NAMALWA (cell line): Measurements from ENCODE around the gene PDE3B.
A peak's percentile ranks its signal among the peaks of the same experiment; 100 is the strongest.
"Not testable (repeated sequence)": the region's sequence is repeated elsewhere in the genome, so short reads cannot be mapped to it uniquely, and the experiment has no call there.

Source experiments
- DNase-seq: peaks from one replicate; pipeline ENCODE4 v3.0.0-alpha.2; 2015; ENCODE audit warnings: low spot score

The PDE3B gene

DNA sequence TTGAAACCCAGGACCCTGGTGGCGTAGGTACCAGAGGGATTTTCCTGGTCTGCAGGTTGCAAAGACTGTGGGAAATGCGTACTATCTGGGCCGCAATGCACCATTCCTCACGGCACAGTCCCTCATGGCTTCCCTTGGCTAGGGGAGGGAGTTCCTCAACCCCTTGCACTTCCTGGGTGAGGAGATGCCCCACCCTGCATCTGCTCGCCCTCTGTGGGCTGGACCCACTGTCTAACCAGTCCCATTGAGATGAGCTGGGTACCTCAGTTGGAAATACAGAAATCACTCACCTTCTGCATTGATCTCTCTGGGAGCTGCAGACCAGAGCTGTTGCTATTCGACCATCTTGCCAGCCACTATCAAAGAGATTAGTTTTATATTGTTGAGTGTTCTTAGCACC, 100.1 kb downstream of the PDE3B start:
- DNase-seq, result not testable (repeated sequence)

DNA sequence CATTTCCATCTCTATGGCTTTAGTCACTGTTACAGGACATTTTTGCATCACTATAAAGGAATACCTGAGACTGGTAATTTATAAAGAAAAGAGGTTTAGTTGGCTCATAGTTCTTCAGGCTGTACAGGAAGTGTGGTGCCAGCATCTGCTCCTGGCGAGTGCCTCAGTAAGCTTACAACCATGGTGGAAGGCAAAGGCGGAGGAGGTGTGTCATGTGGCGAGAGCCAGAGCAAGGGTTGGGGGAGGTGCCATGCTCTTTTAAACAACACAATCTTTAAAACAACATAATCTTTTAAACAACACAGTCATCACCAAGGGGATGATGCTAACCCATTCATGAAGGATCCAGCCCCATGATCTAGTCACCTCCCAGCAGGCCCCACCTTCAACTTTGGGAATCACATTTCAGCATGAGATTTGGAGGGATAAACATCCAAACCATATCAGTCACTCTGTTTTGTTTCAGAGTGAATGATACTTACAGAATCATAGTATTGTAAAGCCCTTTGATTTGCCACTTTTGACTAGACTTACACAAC, 103.3 kb downstream of the PDE3B start:
- DNase-seq, result no peak

DNA sequence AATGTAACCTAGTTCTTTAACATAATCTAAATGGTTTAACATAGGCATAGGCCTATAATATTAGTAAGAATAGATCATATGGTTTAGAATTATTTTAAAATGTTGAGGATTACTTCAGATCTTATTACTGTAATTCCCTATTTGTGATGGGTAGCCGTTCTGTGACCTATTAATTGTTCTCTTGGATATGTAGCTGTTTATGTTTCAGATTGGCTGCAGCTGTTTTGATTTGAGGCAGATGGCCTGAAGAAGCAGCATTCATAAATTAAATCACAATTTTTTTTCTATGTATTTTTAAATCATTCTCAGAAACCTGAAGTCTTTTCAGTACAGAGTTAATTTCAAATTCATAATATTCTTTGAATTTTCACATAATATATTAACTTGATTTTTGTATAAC, 104.5 kb downstream of the PDE3B start:
- no peak for DNase-seq

DNA sequence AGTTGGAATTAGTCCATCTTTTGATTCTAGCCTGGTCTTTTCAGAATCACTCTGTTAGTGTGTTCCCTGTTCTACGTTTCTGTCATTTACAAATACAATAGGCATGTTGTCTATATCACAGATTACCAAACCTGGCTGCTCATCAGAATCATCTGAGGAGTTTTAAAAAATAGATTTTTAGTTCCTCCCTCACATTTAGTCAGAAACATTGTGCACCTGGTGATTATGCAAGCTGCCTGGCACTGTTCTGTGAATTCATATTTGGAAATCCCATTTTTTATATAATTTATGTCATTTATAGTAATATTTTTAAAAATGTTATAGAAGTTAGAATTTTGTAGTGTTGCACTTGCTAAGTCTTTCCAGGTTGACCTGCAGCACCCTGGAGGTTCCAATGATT, 107.3 kb downstream of the PDE3B start:
- DNase-seq, result no peak

DNA sequence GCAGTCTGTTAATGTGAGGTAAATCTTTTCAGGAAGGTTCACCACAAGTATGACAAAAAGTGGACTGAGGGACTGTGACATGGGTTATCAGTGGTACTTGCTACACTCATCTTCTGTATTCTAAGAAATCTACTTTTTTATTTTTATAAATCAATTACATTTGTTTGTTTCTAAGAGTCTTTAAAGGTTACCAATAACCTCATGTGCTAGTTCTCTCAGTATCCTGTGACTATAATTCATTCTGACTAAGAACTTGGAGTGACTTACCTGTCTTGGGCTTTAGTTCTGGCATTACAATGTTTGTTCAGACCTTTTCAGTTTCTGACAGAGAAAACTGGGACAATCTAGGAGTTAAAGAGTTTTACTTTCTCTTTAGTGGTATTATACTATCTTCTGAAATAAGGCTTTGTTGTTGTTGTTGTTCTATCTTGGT, 108.4 kb downstream of the PDE3B start:
- DNase-seq, result no peak

DNA sequence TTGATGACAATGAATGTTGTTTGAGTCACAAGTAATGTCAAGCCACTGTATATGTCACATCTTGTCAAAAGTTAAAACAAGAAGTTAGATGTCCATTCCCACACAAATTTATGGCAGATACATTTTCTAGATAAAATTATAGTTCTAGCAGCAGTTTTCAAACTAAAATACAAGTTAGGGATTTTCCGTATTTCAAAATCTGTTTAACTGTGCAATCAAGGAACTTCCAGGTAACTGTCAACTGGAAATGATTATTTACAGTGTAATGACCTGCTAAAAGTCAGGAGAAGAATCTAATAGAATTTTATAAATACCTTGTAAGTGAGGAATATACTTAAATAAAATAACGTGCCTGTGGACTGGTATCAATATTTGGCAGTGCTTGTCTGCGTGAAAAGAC, 111.5 kb downstream of the PDE3B start:
- no peak for DNase-seq

DNA sequence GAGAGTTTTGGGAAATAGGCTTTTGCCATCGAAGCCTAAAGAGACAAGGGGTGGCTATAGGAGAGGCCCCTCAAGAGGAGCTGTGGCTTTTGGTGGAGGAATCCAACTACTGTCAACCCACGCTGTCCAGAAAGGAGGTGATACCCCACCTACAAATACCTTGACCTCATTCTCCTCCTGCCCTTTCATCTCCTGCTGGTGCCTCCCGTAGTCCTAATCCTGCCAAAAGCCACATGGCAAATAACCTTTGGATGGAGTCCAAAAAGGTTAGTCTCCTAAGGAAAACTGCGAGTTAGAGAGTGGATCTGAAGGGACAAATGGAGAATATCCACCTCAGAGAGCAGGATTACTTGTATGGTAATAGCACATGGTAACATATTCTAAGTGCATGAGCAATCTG, 112.7 kb downstream of the PDE3B start:
- no peak for DNase-seq

DNA sequence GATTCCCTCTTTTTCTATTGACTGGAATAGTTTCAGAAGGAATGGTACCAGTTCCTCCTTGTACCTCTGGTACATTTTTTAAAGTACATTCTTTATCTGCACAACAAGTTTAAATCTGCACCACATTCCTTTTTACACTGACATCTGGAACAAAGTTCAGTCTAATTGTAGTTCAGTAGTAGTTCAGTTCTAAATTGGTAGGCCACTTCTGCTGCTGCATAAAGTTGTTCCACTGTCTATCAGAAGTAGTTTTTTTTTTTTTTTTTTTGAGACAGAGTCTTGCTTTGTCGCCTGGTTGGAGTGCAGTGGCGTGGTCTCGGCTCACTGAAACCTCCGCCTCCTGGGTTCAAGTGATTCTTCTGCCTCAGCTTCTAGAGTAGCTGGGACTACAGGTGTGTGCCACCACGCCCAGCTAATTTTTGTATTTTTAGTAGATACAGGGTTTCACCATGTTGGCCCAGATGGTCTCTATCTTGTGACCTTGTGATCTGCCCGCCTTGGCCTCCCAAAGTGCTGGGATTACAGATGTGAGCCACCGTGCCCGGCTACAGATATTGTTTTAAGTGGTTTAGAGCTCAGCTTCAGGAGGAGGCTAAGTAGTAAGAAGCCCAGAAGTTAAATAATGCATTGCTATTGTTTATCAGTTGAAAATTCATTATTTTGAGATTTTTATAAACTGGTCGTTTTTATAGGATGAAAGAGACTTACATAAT, 115.9 kb downstream of the PDE3B start:
- not testable (repeated sequence) for DNase-seq

DNA sequence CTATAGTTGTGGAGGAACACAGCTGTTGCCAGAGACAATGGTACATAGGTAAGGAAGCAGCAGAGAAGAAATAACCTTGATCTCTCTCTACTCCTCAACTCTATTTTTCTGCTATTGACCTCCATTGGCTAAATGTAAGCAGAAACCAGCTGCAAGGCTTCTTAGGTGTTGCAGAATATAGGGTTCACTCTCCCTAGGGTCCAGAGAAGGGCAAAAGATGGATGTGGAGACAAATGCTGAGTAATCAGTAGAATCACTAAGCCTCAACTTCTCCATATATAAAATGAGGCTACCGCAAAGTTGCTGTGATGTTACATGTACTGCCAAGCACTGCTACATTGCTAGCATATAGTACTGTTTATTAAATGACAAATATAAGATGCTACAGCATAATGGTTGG, 120.6 kb downstream of the PDE3B start:
- peak; percentile 29 for DNase-seq

DNA sequence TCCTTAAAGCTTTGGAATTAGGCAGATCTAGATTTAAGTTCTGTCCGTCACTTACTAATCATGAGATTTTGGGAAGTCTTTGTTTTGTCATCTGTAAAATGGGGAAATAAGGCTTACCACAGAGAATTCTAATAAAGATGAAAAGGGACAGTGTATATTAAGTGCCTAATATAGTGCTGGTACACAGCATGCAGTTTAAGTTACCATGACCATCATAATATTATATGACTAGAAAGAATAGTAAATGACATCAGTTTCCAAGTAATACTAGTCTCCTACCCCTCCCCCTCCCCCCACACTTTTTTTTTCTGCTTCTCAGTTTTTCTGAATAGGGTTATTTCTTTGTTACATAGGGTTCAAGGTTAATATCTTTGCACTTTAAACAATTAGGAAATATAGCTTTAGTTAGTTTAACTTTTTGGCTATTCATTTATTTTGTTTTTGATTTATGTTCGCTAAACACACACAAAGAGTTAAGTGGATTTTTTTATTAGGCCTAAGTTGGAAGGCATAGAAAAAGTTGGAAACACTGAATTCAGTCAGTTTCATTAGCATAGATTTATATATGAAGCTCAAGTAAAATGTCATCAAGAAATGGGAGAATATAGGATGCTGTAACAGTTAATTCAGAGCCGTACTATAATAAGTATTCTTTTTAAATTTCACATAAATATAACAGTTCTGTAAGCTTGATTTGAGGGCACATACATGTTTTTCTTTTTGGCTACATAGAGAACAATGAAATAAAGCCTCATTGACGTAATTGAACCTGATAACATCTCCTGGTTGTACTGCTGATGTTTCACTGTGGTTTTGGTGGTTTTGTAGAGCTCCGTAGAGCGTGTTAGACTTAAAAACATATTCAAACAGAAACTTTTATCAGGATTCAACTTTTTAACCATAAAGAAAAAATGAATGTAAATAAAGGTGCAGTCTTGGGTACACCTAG, 121.2 kb downstream of the PDE3B start:
- peak; percentile 81 for DNase-seq

DNA sequence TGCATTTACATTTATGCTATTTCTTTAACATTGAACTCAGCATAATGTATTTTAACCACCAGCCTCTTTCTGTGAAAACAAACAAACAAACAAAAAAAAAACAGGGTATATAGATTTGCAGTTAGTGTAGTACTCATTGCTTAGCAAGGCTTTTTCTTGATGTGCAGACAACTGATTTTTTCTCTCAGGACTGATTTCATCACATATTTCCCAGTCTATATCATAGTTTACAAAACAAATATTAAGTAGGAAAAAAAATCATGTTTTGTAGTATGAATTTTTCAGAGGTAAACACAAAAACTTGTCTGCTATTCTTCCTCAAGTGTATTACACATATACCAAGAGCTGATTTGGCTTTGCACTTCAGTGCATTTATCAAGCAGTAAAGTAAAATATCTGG, 123.0 kb downstream of the PDE3B start:
- DNase-seq, result no peak

DNA sequence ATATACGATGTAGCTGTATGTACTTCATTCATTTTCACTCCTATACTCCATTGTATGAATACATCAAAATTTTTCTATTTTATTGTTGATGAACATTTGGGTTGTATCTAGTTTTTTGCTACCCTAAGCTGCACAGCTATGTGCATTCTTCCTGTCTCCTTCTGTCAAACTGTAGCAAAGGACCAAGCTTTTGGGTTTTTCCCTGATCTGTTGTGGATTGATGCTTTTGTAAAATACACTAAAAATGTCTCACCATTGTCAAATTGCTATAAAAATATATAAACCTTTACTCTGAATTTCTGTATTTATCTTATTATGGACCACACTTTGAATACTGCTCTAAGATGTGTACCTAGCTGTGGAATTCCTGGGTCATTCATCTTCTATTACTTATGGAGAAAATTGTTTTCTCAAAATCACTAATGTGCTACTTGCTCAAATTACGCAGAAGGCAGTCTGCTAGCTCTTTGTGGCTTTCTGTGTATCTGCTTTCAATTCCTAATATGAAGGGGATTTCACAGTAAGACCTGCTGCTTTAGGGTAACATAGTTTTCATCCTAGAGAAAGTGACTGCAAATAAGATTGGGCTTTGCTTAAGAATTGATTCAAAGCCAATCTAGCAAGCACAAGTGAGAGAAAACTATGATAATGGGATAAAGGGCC, 125.1 kb downstream of the PDE3B start:
- DNase-seq, result peak; percentile 22

DNA sequence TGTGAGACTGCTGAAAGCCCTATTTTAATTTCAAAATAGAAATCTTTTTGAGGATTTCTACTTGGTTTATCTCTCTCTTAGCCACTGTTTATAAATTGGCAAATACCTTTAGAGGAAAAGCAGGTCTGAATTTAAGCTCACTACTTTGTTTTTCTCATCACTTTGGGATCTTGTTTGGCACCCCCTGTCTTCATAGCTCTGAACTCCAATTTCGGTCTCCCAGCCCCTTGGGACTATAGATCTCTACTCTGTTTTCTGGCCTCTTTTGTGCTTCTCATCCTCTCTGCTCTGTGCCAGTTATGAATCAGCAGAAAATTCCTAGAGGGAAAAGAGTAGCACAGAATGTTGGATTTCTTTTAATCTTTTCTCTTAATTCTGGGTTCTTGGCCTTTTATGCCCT, 130.2 kb downstream of the PDE3B start:
- peak; percentile 24 for DNase-seq

DNA sequence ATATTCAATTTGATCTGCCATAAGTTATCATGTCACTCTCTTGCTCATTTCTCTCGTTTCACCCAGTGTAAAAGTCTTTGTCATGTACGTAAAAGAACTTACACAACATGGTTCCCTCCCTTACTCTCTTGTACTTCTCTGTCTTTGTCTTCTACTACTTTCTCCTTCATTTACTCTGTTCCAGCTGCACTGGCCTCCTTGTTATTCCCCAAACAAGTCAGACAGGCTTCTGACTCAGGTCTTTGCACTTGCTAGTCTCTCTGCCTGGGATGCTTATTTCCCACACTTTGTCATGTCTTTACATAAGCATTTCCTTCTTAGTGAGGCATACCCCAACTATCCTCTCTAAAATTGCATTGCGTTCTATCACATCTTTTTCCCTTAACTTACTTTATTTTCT, 131.1 kb downstream of the PDE3B start:
- no peak for DNase-seq

DNA sequence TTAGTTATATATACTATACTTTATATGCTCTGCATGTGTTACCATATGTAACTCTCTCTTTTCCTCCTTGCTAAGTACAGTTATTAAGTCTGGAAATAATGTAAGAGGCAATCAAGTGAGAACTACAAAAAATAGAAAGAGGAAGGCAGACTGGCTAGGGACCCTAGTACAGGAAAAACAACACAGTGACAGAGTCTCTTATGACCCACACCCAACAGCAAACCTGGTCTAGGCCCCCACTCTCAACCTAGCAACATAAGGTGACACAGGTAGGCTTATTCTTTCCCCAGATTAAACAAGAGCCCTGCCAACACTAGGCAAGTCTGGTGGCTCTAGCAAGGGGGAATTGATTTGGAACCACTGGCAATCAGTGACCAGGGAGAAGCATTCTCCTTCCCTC, 132.3 kb downstream of the PDE3B start:
- no peak for DNase-seq

DNA sequence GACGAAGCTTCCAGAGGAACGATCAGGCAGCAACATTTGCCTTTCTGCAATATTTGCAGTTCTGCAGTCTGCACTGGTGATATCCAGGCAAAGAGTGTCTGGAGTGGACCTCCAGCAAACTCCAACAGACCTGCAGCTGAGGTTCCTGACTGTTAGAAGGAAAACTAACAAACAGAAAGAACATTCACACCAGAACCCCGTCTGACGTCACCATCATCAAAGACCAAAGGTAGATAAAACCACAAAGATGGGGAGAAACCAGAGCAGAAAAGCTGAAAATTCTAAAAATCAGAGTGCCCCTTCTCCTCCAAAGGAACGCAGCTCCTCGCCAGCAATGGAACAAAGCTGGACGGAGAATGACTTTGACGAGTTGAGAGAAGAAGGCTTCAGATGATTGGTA, 134.9 kb downstream of the PDE3B start:
- DNase-seq, result not testable (repeated sequence)

DNA sequence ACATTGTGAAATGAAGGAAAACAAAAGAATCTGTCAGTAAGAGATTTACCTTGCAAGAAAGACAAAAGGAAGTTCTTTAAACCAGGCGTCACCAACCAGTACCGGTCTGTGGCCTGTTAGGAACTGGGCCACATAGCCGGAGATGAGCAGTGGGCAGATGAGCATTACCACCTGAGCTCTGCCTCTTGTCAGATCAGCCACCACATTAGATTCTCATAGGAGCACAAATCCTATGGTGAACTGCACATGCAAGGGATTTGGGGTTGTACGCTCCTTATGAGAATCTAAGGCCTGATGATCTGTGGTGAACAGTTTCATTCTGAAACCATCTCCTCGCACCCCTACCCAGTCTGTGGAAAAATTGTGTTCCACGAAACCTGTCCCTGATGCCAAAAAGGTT, 140.2 kb downstream of the PDE3B start:
- DNase-seq, result no peak

DNA sequence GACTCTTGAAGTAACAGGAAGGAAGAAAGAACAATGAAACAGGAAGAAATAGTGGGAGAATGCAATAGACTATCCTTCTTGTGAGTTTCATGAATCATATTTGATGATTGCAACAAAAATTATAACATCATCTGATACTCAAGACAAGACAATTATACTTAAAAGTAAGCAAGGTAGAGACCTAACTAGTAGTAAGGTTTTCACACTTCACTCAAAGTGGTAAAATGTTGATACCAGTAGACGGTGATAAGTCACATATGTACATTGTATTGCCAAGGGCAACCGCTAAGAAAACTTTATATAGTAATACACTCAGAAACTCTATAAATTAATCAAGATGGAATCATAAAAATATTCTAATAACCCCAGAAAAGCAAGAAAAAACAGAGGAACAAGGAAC, 140.6 kb downstream of the PDE3B start:
- DNase-seq, result no peak

DNA sequence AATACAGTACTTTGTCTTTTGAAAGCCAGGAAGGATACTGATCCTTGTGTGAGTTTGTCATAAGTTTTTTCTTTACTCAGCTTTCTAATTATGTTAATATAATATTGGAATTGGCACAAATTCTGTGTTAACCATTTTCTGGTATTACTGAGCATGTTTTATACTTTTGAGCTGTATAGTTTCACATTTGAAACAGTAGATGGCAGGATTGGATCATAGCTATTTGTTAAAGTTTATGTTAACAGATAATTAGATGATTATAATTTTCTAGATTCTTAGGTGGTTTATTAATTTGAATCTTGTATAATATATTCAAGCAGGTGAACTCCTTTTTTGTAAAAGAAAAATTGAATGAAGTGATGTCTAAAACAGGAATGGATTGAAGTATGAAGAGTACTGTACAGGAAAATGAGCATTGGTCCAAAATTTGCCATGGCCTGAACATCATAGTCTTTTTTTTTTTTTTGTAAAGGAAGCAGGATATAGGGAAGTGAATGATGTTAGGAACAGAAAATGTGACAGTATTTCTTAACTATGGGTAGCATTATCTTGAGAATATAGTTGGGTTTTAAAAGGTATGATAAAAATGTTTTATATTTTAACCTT, 146.4 kb downstream of the PDE3B start:
- peak; percentile 49 for DNase-seq

DNA sequence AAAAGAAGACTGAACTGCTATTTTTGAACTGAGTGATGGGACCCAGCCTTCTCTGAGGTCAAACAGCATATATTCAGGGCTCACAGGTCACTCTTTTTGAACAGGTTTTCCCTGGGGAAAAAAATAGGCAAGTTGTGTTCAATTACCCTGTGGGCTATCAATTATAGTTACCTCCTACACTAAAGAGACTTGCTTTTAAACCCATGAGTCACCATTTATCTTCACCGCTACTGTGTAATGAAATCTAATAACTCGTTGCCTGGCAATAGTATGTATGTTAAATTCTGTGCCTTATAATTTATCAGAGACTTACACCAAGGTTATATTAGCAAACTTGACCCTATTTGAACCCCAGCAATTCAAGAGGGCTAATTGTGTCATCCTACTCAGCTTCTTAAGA, 149.9 kb downstream of the PDE3B start:
- no peak for DNase-seq

DNA sequence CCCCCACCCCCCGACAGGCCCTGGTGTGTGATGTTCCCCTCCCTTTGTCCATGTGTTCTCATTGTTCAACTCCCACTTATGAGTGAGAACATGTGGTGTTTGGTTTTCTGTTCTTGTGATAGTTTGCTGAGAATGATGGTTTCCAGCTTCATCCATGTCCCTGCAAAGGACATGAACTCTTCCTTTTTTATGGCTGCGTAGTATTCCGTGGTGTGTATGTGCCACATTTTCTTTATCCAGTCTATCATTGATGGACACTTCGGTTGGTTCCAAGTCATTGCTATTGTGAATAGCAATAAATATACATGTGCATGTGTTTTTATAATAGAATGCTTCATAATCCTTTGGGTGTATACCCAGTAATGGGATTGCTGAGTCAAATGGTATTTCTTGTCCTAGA, 152.4 kb downstream of the PDE3B start:
- DNase-seq, result not testable (repeated sequence)

DNA sequence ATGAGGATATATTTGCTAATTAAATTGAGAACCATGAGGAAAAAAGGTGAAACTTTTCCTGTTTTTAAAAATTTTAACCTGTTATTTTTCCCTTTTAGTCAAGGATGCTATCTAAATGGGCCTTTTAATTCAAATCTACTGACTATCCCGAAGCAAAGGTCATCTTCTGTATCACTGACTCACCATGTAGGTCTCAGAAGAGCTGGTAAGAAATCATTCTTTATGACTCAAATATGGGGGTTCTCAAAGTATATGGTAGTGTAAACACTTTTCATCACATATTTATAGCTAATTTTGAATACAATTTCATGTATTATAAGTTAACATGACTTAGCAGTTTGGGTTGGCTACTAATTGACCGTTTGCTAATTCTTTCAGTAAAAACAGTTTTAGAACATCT, 160.2 kb downstream of the PDE3B start:
- no peak for DNase-seq
